Measurements from ENCODE around the gene ELMO2. TPM values are rescaled to one million over a fixed set of nuclear protein-coding genes. Genes with fewer than 3 reads are reported as not detected.

The ELMO2 gene
- total and polyA plus RNA-seq, 9 of the 15 experiments (the other 6 are each of a cell fraction or from before 2014, with no cell fraction given), result 7.5 to 21.5 (median 15.9) TPM

GRCh38 chr20:46343348-46343974 lies 63.0 kb downstream of the ELMO2 start (continued):
- TF ChIP-seq ATF4 (CRISPR knock-in tag; IDR thresholded peaks at IDR 0.05) (no peak), PKNOX1 (IDR thresholded peaks at IDR 0.05) (no peak), ZNF398 (CRISPR knock-in tag; IDR thresholded peaks at IDR 0.05) (no peak), HOMEZ (CRISPR knock-in tag; IDR thresholded peaks at IDR 0.05) (no peak), EWSR1 (IDR thresholded peaks at IDR 0.05; ENCODE audit: borderline replicate concordance, low read depth, partially characterized antibody) (no peak), CREB1 (IDR thresholded peaks at IDR 0.05) (no peak), CREB1 (CRISPR knock-in tag; IDR thresholded peaks at IDR 0.05) (no peak), ZNF23 (CRISPR knock-in tag; IDR thresholded peaks at IDR 0.05) (no peak), SMARCA4 (IDR thresholded peaks at IDR 0.05) (no peak), ZNF696 (CRISPR knock-in tag; conservative IDR thresholded peaks at IDR 0.05) (no peak), ZNF347 (CRISPR knock-in tag; IDR thresholded peaks at IDR 0.05; ENCODE audit: low read depth) (no peak), ZNF444 (CRISPR knock-in tag; IDR thresholded peaks at IDR 0.05) (no peak), IFI16 (CRISPR knock-in tag; IDR thresholded peaks at IDR 0.05) (no peak), ZBTB5 (IDR thresholded peaks at IDR 0.05) (no peak)
